B cell (primary cell): ENCODE measurements around the gene PHACTR1. TPM values are rescaled to one million over a fixed set of nuclear protein-coding genes. Genes with fewer than 3 reads are reported as not detected.

Experiments used
- ATAC-seq: fragments of 200-7000 bp; cut with Tn5 transposase; one replicate; pipeline ENCODE4 v1.10.0; 2021; ENCODE audit warnings: low read depth, mild to moderate bottlenecking, moderate number of reproducible peaks, moderate library complexity
- CTCF ChIA-PET: fragments of 350-600 bp; sonication (Branson Sonifier 250); formaldehyde crosslinking; loops from one replicate; lab custom pipeline; 2021; ENCODE audit warnings: antibody characterized with exemption, inconsistent platforms; lab: Charles Lee
- POLR2A ChIA-PET: fragments of 350-600 bp; sonication (Branson Sonifier 250); formaldehyde crosslinking; loops from one replicate; lab custom pipeline; 2021; ENCODE audit warnings: antibody characterized with exemption; lab: Charles Lee
- DNase-seq: peaks from one replicate; pipeline ENCODE4 v3.0.0; 2013
- H2AFZ ChIP-seq: 2 replicates; pipeline ENCODE4 v1.6.1; 2012; ENCODE audit warnings: mild to moderate bottlenecking, low read depth, low read length; ENCODE audit not compliant: insufficient read depth, poor library complexity, severe bottlenecking
- H3K27ac ChIP-seq, 2 donors: 1 replicate in 1 of 2; 2 replicates in 1 of 2; pipeline ENCODE4 v1.5.1; 2012 to 2013; ENCODE audit warnings: low read length in 2 of 2, mild to moderate bottlenecking in 2 of 2, moderate library complexity in 1 of 2
- H3K27me3 ChIP-seq, 4 experiments: fragments of 200-600 bp in 1 of 4; sonication (generic) in 1 of 4; replicated peaks in 1 of 4; 1 replicate in 2 of 4; 2 replicates in 2 of 4; pipeline versions ENCODE4 v1.6.1 to v1.7.0; 2013 to 2016; ENCODE audit warnings: low read length in 3 of 4, mild to moderate bottlenecking in 2 of 4, mixed read lengths in 1 of 4, moderate library complexity in 1 of 4; ENCODE audit not compliant: insufficient read depth in 4 of 4, control insufficient read depth in 3 of 4; ENCODE audit errors: control extremely low read depth in 1 of 4
- H3K36me3 ChIP-seq, 2 experiments: replicated peaks in 1 of 2; 1 replicate in 1 of 2; 2 replicates in 1 of 2; pipeline versions ENCODE4 v1.6.1 to v1.7.1; 2013; ENCODE audit warnings: low read length in 1 of 2; ENCODE audit not compliant: insufficient read depth in 2 of 2, control insufficient read depth in 1 of 2; ENCODE audit errors: control extremely low read depth in 1 of 2, extremely low read depth in 1 of 2
- H3K4me1 ChIP-seq, 2 donors: fragments of 200-600 bp in 1 of 2; sonication (generic) in 1 of 2; 1 replicate in 1 of 2; 2 replicates in 1 of 2; pipeline versions ENCODE4 v1.5.1 to v1.6.1; 2013 to 2017; ENCODE audit warnings: low read length in 2 of 2; ENCODE audit not compliant: control insufficient read depth in 2 of 2, insufficient read depth in 2 of 2
- H3K4me2 ChIP-seq: replicated peaks from 2 replicates; pipeline ENCODE3; 2012; ENCODE audit warnings: mild to moderate bottlenecking, low read depth, low read length; ENCODE audit not compliant: poor library complexity, severe bottlenecking
- H3K4me3 ChIP-seq, 5 experiments: fragments of 200-600 bp in 1 of 5; sonication (generic) in 1 of 5; 1 replicate in 3 of 5; 2 replicates in 2 of 5; pipeline versions ENCODE4 v1.5.1 to v1.7.0; 2011 to 2016; ENCODE audit warnings: low read length in 4 of 5, mild to moderate bottlenecking in 4 of 5, low read depth in 2 of 5, control low read depth in 1 of 5, moderate library complexity in 1 of 5; ENCODE audit not compliant: insufficient read depth in 1 of 5; ENCODE audit errors: control extremely low read depth in 1 of 5, extremely low read depth in 1 of 5
- H3K79me2 ChIP-seq: fragments of 200-600 bp; sonication (generic); one replicate; pipeline ENCODE4 v1.6.0; 2016; ENCODE audit warnings: low read length; ENCODE audit not compliant: control insufficient read depth, insufficient read depth
- H3K9ac ChIP-seq: fragments of 200-600 bp; sonication (generic); 2 replicates; pipeline ENCODE4 v1.6.1; 2017; ENCODE audit warnings: mild to moderate bottlenecking, low read length, moderate library complexity
- H3K9me3 ChIP-seq, 3 donors: one replicate each; pipeline versions ENCODE4 v1.6.1 to v1.7.1; 2013; ENCODE audit warnings: low read length in 2 of 3; ENCODE audit not compliant: control insufficient read depth in 2 of 3, insufficient read depth in 1 of 3; ENCODE audit errors: control extremely low read depth in 1 of 3
- H4K20me1 ChIP-seq: 2 replicates; pipeline ENCODE4 v1.6.0; 2012; ENCODE audit warnings: mild to moderate bottlenecking, low read length; ENCODE audit not compliant: insufficient read depth, control insufficient read depth, poor library complexity, severe bottlenecking
- H3K27ac Mint-ChIP-seq: one replicate; pipeline ENCODE4 v1.8.0; 2021; ENCODE audit warnings: mixed read lengths
- H3K27me3 Mint-ChIP-seq: one replicate; pipeline ENCODE4 v1.8.0; 2021; ENCODE audit warnings: mixed read lengths
- H3K4me1 Mint-ChIP-seq: one replicate; pipeline ENCODE4 v1.8.0; 2021; ENCODE audit warnings: mixed read lengths
- H3K4me3 Mint-ChIP-seq: one replicate; pipeline ENCODE4 v1.8.0; 2021; ENCODE audit warnings: mixed read lengths
- H3K9me3 Mint-ChIP-seq: one replicate; pipeline ENCODE4 v1.8.0; 2022; ENCODE audit warnings: mixed read lengths; ENCODE audit not compliant: insufficient read depth
- EZH2 ChIP-seq: IDR thresholded peaks from 2 replicates; pipeline ENCODE4 v1.6.1; 2012; ENCODE audit warnings: borderline replicate concordance, low read depth, mild to moderate bottlenecking, moderate library complexity, low read length; ENCODE audit not compliant: insufficient read depth, poor library complexity, severe bottlenecking
- WGBS: methylation state at CpG from one replicate; pipeline ENCODE4 v1.1.5; 2013; ENCODE audit warnings: missing lambda C conversion rate; ENCODE audit not compliant: insufficient coverage; 5-methylcytosine and 5-hydroxymethylcytosine counted together
- intact Hi-C: fragments of 100-400 bp; cut with micrococcal nuclease; formaldehyde crosslinking; loops from one replicate; pipeline ENCODE4 v1.10.0; 2022
- polyA plus RNA-seq: library from polyadenylated mRNA; depleted of rRNA; stranded (reverse); fragments of >200 nt; gene quantifications from 2 replicates; pipeline ENCODE4 v1.2.3, GENCODE V29; 2012
- total RNA-seq, 2 donors: library from RNA; stranded (reverse); fragments of 120-200 nt in 1 of 2; gene quantifications; 1 replicate in 1 of 2; 2 replicates in 1 of 2; pipeline versions ENCODE4 v1.2.3 to v1.2.4, GENCODE V29; 2013 to 2022
- TF ChIP-seq, protein P1 (sequence below): fragments of 200-600 bp; IDR thresholded peaks from one replicate; pipeline ENCODE4 v1.8.0; 2022; ENCODE audit warnings: antibody characterized with exemption, mild to moderate bottlenecking

PHACTR1 gene
- total and polyA plus RNA-seq, 2 donors (not counting 1 experiment from before 2014, with no cell fraction given): 30.2 to 129 TPM

GRCh38 chr6:13272131-13273046 lies 555.8 kb downstream of the PHACTR1 start:
- H3K9me3 Mint-ChIP-seq: no peaks in the 10 kb centered on the region
- Histone ChIP-seq H3K27me3 (no peaks in the 10 kb centered on the region), H3K4me1 (peaks cover 59 to 71% of the 10 kb centered on the region in 2 donors), H3K4me3 (peak overlapping the region; percentile 75 to 99 (median 96)), H3K4me2 (peak overlapping the region; percentile 73), H4K20me1 (peaks cover 4% of the 10 kb centered on the region), H3K9ac (peak overlapping the region; percentile 88), H3K79me2 (peaks cover 96% of the 10 kb centered on the region), H3K27ac (peak overlapping the region; percentile 94 to 96), H3K36me3 (peaks cover 0 to 20% of the 10 kb centered on the region in 2 experiments), H3K9me3 (no peaks in the 10 kb centered on the region), H2AFZ (peak overlapping the region; percentile 17)
- 20% methylated on average over 18 of the region's 24 CpGs for WGBS
- TF ChIP-seq, protein P1, sequence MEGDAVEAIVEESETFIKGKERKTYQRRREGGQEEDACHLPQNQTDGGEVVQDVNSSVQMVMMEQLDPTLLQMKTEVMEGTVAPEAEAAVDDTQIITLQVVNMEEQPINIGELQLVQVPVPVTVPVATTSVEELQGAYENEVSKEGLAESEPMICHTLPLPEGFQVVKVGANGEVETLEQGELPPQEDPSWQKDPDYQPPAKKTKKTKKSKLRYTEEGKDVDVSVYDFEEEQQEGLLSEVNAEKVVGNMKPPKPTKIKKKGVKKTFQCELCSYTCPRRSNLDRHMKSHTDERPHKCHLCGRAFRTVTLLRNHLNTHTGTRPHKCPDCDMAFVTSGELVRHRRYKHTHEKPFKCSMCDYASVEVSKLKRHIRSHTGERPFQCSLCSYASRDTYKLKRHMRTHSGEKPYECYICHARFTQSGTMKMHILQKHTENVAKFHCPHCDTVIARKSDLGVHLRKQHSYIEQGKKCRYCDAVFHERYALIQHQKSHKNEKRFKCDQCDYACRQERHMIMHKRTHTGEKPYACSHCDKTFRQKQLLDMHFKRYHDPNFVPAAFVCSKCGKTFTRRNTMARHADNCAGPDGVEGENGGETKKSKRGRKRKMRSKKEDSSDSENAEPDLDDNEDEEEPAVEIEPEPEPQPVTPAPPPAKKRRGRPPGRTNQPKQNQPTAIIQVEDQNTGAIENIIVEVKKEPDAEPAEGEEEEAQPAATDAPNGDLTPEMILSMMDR: no peak
- no peak for TF ChIP-seq EZH2
- peak overlapping the region; percentile 94 for H3K4me3 Mint-ChIP-seq
- CTCF ChIA-PET: interaction anchor here (0.7 to 8.2 kb wide), 8 partner anchors 11 to 361 kb away, joined by 3 to 152 read pairs (median 4); no protein-coding TSS in a partner anchor
- H3K27me3 Mint-ChIP-seq: no peaks in the 10 kb centered on the region
- H3K4me1 Mint-ChIP-seq: peaks cover 72% of the 10 kb centered on the region
- H3K27ac Mint-ChIP-seq: peak overlapping the region; percentile 93
- intact Hi-C loops: loop anchor here (1.0 to 5.0 kb wide), 8 partner anchors 11 to 440 kb away; partner anchors contain the start of genes RANBP9 and TBC1D7
- DNase-seq (peak; percentile 91), ATAC-seq (peak; percentile 76)
- POLR2A ChIA-PET: interaction anchor here (0.7 to 1.6 kb wide), 4 partner anchors 11 to 303 kb away, joined by 3 to 6 read pairs (median 3); no protein-coding TSS in a partner anchor
